Hepatocyte (in vitro differentiated cells): ENCODE data around the gene KCNQ2. TPM values are rescaled to one million over a fixed set of nuclear protein-coding genes. Genes with fewer than 3 reads are reported as not detected.

Source experiments
- DNase-seq: peaks from one replicate; pipeline ENCODE4 v3.0.0-alpha.2; 2016; ENCODE audit warnings: low spot score
- H2AFZ ChIP-seq: fragments of 200-600 bp; sonication (generic); 2 replicates; pipeline ENCODE4 v1.6.0; 2016; ENCODE audit warnings: antibody characterized with exemption, mild to moderate bottlenecking
- H3K27ac ChIP-seq: fragments of 200-600 bp; sonication (generic); 2 replicates; pipeline ENCODE4 v1.5.1; 2016; ENCODE audit warnings: mild to moderate bottlenecking
- H3K27me3 ChIP-seq: fragments of 200-600 bp; sonication (generic); 2 replicates; pipeline ENCODE4 v1.6.1; 2016
- H3K36me3 ChIP-seq: fragments of 200-600 bp; sonication (generic); replicated peaks from 2 replicates; pipeline ENCODE4 v1.5.1; 2016; ENCODE audit warnings: low read depth; ENCODE audit not compliant: insufficient read depth
- H3K4me1 ChIP-seq: fragments of 200-600 bp; sonication (generic); 2 replicates; pipeline ENCODE4 v1.5.1; 2016; ENCODE audit warnings: mild to moderate bottlenecking, moderate library complexity; ENCODE audit not compliant: insufficient read depth
- H3K4me2 ChIP-seq: fragments of 200-600 bp; sonication (generic); 2 replicates; pipeline ENCODE4 v1.6.0; 2016
- H3K4me3 ChIP-seq: fragments of 200-600 bp; sonication (generic); 2 replicates; pipeline ENCODE4 v1.5.1; 2016; ENCODE audit warnings: mild to moderate bottlenecking
- H3K79me2 ChIP-seq: fragments of 200-600 bp; sonication (generic); 2 replicates; pipeline ENCODE4 v1.6.0; 2017; ENCODE audit warnings: mild to moderate bottlenecking
- H3K9me2 ChIP-seq: fragments of 200-600 bp; sonication (generic); replicated peaks from 2 replicates; pipeline ENCODE4 v1.6.0; 2017; ENCODE audit warnings: mild to moderate bottlenecking; ENCODE audit not compliant: insufficient read depth
- H3K9me3 ChIP-seq: fragments of 200-600 bp; sonication (generic); 2 replicates; pipeline ENCODE4 v1.5.1; 2016; ENCODE audit warnings: low read depth, mild to moderate bottlenecking
- H4K20me1 ChIP-seq: fragments of 200-600 bp; sonication (generic); 2 replicates; pipeline ENCODE4 v1.6.0; 2016; ENCODE audit warnings: mild to moderate bottlenecking; ENCODE audit not compliant: insufficient read depth, poor library complexity, severe bottlenecking
- CTCF ChIP-seq: fragments of 200-600 bp; sonication (generic); IDR thresholded peaks from 2 replicates; pipeline ENCODE4 v1.5.1; 2016; ENCODE audit warnings: antibody characterized with exemption, mild to moderate bottlenecking; ENCODE audit not compliant: poor library complexity
- EZH2 ChIP-seq: fragments of 200-600 bp; sonication (generic); IDR thresholded peaks from 2 replicates; pipeline ENCODE4 v1.6.1; 2016; ENCODE audit warnings: antibody characterized with exemption, mild to moderate bottlenecking, borderline replicate concordance
- EZH2phosphoT487 ChIP-seq: fragments of 200-600 bp; sonication (generic); IDR thresholded peaks from one replicate; pipeline ENCODE4 v1.6.1; 2018; ENCODE audit warnings: antibody characterized with exemption, mild to moderate bottlenecking, low read depth, moderate library complexity; ENCODE audit not compliant: unreplicated experiment, severe bottlenecking
- WGBS: methylation state at CpG from one replicate; pipeline ENCODE4 v1.1.6; 2016; ENCODE audit warnings: low lambda C conversion rate; ENCODE audit errors: missing lambda C conversion rate; 5-methylcytosine and 5-hydroxymethylcytosine counted together
- polyA plus RNA-seq: library from polyadenylated mRNA; unstranded; fragments of >200 nt; fragmentation: Nextera tagmentation; extraction: Ambion mirVana; gene quantifications from 2 replicates; pipeline ENCODE4 v1.2.1, GENCODE V29; 2016
- total RNA-seq: library from RNA; depleted of rRNA; stranded (reverse); fragments of >200 nt; gene quantifications from 2 replicates; pipeline ENCODE4 v1.2.3, GENCODE V29; 2014

Gene KCNQ2
- total and polyA plus RNA-seq, 2 experiments from 2014 or later, result 3.5 to 5.4 TPM

GRCh38 chr20:63420359-63421093 lies 51.9 kb downstream of the KCNQ2 start:
- Histone ChIP-seq H3K27ac (no peak overlapping the region), H3K9me3 (no peaks in the 10 kb centered on the region), H4K20me1 (no peaks in the 10 kb centered on the region), H3K79me2 (no peaks in the 10 kb centered on the region), H3K9me2 (no peaks in the 10 kb centered on the region), H3K4me1 (no peaks in the 10 kb centered on the region), H3K36me3 (no peaks in the 10 kb centered on the region), H3K4me2 (no peak overlapping the region), H3K27me3 (no peaks in the 10 kb centered on the region), H2AFZ (no peak overlapping the region), H3K4me3 (no peak overlapping the region)
- TF ChIP-seq EZH2, result no peak
- TF ChIP-seq CTCF, result no peak
- TF ChIP-seq EZH2phosphoT487, result no peak
- WGBS, result 96% methylated on average over 28 of the region's 34 CpGs
- DNase-seq, result no peak

DNA sequence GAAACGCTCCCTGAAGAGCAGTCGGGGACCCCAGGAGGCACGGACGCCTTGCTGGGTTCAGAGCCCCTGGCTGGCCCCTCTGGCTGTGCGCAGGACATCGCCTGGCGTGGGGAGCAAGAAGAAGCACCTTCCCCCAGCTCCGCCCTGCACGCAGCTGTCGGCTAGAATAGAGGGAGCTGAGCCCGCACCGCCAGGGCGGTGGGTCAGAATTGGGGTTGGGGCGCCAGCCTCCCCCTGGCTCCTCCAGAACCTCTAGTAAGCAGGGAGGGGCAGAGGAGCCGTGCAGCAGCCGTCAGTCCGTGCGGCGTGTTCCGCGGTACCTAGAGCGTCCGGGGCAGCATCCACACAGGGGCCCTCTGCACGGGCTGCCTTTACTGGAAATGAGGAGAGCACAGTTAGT lies 53.2 kb downstream of the KCNQ2 start:
- Histone ChIP-seq H3K4me1 (no peaks in the 10 kb centered on the region), H3K27ac (no peak overlapping the region), H4K20me1 (no peaks in the 10 kb centered on the region), H3K4me2 (no peak overlapping the region), H2AFZ (no peak overlapping the region), H3K79me2 (no peaks in the 10 kb centered on the region), H3K9me2 (no peaks in the 10 kb centered on the region), H3K9me3 (no peaks in the 10 kb centered on the region), H3K4me3 (no peak overlapping the region), H3K27me3 (no peaks in the 10 kb centered on the region), H3K36me3 (no peaks in the 10 kb centered on the region)
- DNase-seq, result no peak
- 93% methylated on average over 24 of the region's 24 CpGs for WGBS
- TF ChIP-seq EZH2phosphoT487 (no peak), EZH2 (no peak), CTCF (no peak)

DNA sequence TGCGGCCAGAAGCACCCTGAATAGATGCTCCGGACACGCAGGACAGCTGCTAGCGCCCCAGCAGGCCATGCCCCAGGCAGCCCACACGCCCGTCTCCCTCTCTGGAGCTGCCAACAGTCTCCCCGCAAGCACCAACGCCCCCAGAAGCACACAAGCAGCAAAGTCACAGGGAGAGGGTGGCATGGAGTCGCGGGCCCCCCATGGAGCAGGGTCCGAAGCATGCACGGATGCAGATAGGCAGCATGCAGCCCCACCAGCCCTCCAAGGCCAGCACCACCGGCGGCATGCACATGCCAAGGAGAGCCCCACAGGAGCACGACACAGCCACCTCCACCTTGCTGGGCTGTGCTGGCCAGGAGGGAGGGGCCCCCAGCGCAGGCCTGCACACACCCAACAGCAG lies 53.8 kb downstream of the KCNQ2 start:
- Histone ChIP-seq H4K20me1 (no peaks in the 10 kb centered on the region), H3K9me2 (no peaks in the 10 kb centered on the region), H2AFZ (no peak overlapping the region), H3K79me2 (no peaks in the 10 kb centered on the region), H3K9me3 (no peaks in the 10 kb centered on the region), H3K36me3 (no peaks in the 10 kb centered on the region), H3K4me1 (no peaks in the 10 kb centered on the region), H3K4me2 (no peak overlapping the region), H3K4me3 (no peak overlapping the region), H3K27ac (no peak overlapping the region), H3K27me3 (no peaks in the 10 kb centered on the region)
- DNase-seq, result no peak
- TF ChIP-seq EZH2 (no peak), CTCF (no peak), EZH2phosphoT487 (no peak)
- 89% methylated on average over 16 of the region's 16 CpGs for WGBS

GRCh38 chr20:63417738-63418120 lies 54.7 kb downstream of the KCNQ2 start:
- Histone ChIP-seq H3K4me3 (no peak overlapping the region), H3K27me3 (no peaks in the 10 kb centered on the region), H3K79me2 (no peaks in the 10 kb centered on the region), H3K4me2 (no peak overlapping the region), H2AFZ (no peak overlapping the region), H3K4me1 (no peaks in the 10 kb centered on the region), H3K27ac (no peak overlapping the region), H3K9me2 (no peaks in the 10 kb centered on the region), H3K36me3 (no peaks in the 10 kb centered on the region), H4K20me1 (no peaks in the 10 kb centered on the region), H3K9me3 (no peaks in the 10 kb centered on the region)
- WGBS, result 89% methylated on average over 21 of the region's 23 CpGs
- no peak for TF ChIP-seq EZH2
- no peak for TF ChIP-seq CTCF
- no peak for TF ChIP-seq EZH2phosphoT487
- DNase-seq, result no peak
